ENCODE measurements around the gene PLEKHM3. TPM values are rescaled to one million over a fixed set of nuclear protein-coding genes. Genes with fewer than 3 reads are reported as not detected.

PLEKHM3 gene
- total and polyA plus RNA-seq, 2 experiments from 2014 or later: 6.7 to 8.0 TPM

DNA sequence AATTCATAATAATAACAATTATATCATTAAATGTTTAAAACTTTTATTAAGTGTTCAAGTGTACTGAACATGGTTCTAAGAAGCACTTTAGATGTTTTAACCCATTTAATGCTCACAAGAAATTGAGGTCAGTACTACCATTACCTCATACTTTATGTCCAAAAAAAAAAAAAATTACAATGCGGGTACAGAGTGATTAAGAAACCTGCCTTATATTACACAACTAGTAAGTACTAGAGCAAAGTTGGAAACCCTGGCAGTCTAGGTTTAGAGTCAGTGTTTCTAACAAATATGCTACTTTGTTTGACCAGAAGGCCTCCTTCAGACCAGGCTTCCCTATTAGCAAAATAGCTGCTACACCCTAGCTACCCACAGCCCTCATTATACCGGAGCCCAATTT is 28.5 kb downstream of the PLEKHM3 start:
- DNase-seq (ENCODE audit: low read depth in 1 of 2, low spot score in 1 of 2): peak in 1 of 2 donors; percentile 17
- Histone ChIP-seq H3K27ac (no peak overlapping the region), H3K36me3 (no peaks in the 10 kb centered on the region), H3K4me3 (no peak overlapping the region), H3K9me3 (ENCODE audit: low read depth) (no peaks in the 10 kb centered on the region), H3K27me3 (no peaks in the 10 kb centered on the region), H3K4me1 (ENCODE audit: low read depth) (peaks cover 5% of the 10 kb centered on the region)
- TF ChIP-seq, protein P1, sequence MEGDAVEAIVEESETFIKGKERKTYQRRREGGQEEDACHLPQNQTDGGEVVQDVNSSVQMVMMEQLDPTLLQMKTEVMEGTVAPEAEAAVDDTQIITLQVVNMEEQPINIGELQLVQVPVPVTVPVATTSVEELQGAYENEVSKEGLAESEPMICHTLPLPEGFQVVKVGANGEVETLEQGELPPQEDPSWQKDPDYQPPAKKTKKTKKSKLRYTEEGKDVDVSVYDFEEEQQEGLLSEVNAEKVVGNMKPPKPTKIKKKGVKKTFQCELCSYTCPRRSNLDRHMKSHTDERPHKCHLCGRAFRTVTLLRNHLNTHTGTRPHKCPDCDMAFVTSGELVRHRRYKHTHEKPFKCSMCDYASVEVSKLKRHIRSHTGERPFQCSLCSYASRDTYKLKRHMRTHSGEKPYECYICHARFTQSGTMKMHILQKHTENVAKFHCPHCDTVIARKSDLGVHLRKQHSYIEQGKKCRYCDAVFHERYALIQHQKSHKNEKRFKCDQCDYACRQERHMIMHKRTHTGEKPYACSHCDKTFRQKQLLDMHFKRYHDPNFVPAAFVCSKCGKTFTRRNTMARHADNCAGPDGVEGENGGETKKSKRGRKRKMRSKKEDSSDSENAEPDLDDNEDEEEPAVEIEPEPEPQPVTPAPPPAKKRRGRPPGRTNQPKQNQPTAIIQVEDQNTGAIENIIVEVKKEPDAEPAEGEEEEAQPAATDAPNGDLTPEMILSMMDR (IDR thresholded peaks at IDR 0.05; ENCODE audit: low read depth, low read length): no peak

DNA sequence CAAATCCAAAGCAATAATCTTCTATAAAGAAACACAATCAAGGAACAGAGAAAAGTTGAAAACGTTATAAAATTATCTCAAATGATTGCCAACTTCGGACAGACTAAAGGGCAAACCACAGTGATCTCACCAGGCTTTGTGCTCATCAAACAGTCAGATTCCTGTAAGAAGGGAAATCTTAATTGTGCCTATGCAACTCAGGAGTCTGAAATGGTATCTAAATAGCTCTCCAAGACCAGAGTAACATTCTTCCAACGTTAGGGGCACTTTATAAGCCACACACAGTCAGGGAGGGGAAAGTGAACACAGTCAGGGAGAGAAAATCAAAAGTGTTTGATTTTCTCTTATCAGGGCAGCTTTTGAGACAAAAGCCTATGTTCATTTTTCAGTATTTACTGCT is 29.4 kb downstream of the PLEKHM3 start:
- TF ChIP-seq, protein P1 (IDR thresholded peaks at IDR 0.05; ENCODE audit: low read depth, low read length): no peak
- H3K27ac ChIP-seq: no peak overlapping the region
- no peaks in the 10 kb centered on the region for H3K9me3 ChIP-seq (ENCODE audit: low read depth)
- H3K36me3 ChIP-seq: no peaks in the 10 kb centered on the region
- no peaks in the 10 kb centered on the region for H3K27me3 ChIP-seq
- H3K4me3 ChIP-seq: no peak overlapping the region
- no peak for DNase-seq (ENCODE audit: low read depth in 1 of 2, low spot score in 1 of 2)
- H3K4me1 ChIP-seq (ENCODE audit: low read depth): no peaks in the 10 kb centered on the region

DNA sequence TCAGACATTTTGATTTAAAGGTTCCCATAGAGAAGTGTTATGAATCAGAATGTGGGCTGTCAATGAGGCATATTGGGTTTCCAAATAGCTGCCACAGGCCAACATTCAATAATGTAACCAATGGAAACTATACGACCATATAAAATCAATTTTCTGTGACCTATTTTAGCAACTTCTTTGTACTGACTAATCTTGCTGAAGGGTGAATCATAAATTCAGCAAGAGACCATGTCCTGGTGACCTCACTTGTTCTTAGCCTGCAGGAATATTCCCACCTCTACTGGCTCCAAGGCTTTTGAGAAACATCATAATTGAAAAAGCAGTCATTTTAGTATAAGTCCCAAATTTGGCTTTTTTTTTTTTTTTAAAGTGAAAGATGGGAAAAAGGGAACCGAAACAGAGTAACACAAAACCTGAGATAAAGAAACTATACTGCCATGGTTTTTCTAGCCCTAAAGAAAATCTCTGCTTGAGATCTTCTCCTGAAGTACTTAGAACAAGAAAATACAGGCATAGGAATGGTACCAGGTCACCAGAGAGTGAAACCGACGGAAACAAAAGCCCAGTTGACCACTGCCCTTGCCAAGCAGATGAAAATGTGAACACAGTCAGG is 32.1 kb downstream of the PLEKHM3 start:
- H3K36me3 ChIP-seq: no peaks in the 10 kb centered on the region
- no peak overlapping the region for H3K27ac ChIP-seq
- no peaks in the 10 kb centered on the region for H3K9me3 ChIP-seq (ENCODE audit: low read depth)
- H3K4me1 ChIP-seq (ENCODE audit: low read depth): no peaks in the 10 kb centered on the region
- no peaks in the 10 kb centered on the region for H3K27me3 ChIP-seq
- H3K4me3 ChIP-seq: no peak overlapping the region
- no peak for DNase-seq (ENCODE audit: low read depth in 1 of 2, low spot score in 1 of 2)
- TF ChIP-seq, protein P1 (IDR thresholded peaks at IDR 0.05; ENCODE audit: low read depth, low read length): no peak

DNA sequence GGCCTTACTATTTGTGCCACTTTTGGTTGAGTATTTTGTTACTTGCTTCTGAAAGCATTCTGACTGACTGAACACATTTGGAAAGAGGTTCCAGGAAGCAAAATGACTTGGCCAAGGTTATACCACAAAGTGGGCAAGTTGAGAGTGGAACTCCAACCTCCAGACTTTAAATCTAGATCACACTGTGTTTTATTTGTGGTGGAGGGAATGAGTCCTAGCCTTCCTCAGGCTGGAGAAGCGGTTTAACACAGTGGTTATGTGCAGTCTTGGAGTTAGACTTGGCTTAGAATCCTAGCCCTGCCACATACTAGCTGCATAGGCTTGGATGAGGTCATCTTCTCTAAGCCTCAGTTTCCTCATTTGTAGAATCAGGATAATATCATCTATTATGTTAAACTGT is 33.4 kb downstream of the PLEKHM3 start:
- H3K4me1 ChIP-seq (ENCODE audit: low read depth): no peaks in the 10 kb centered on the region
- no peak overlapping the region for H3K4me3 ChIP-seq
- TF ChIP-seq, protein P1 (IDR thresholded peaks at IDR 0.05; ENCODE audit: low read depth, low read length): no peak
- no peak overlapping the region for H3K27ac ChIP-seq
- no peak for DNase-seq (ENCODE audit: low read depth in 1 of 2, low spot score in 1 of 2)
- H3K27me3 ChIP-seq: no peaks in the 10 kb centered on the region
- H3K9me3 ChIP-seq (ENCODE audit: low read depth): no peaks in the 10 kb centered on the region
- no peaks in the 10 kb centered on the region for H3K36me3 ChIP-seq

DNA sequence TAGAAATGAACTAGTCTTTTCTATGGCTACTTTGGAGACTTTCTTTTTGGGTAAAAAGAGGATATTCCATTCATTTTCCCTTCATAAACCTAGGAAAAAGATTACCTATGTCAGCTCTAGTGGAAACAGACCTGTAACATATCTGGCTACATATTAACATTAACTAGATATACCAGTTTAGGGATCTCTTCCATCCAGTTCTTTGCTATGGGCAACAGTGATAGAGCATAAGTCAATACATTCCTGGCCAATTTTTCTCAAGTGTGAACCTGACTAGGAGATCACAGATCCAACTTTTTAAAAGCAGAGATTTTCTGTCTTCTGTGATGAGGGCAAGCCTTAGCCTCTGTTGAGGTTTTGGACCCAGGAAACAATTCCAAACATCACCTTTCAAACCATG is 34.5 kb downstream of the PLEKHM3 start:
- H3K36me3 ChIP-seq: no peaks in the 10 kb centered on the region
- no peaks in the 10 kb centered on the region for H3K9me3 ChIP-seq (ENCODE audit: low read depth)
- TF ChIP-seq, protein P1 (IDR thresholded peaks at IDR 0.05; ENCODE audit: low read depth, low read length): no peak
- no peak for DNase-seq (ENCODE audit: low read depth in 1 of 2, low spot score in 1 of 2)
- H3K27me3 ChIP-seq: no peaks in the 10 kb centered on the region
- no peaks in the 10 kb centered on the region for H3K4me1 ChIP-seq (ENCODE audit: low read depth)
- H3K27ac ChIP-seq: no peak overlapping the region
- no peak overlapping the region for H3K4me3 ChIP-seq
